SU-DHL-6 (cell line): Measurements from ENCODE around the gene NIPSNAP3A.

Source experiments
- H2AFZ ChIP-seq: fragments of 200-600 bp; sonication (generic); 2 replicates; pipeline ENCODE4 v1.6.1; 2014; ENCODE audit warnings: low read depth, mild to moderate bottlenecking, moderate library complexity, mixed read lengths, antibody characterized with exemption, low read length; ENCODE audit not compliant: severe bottlenecking
- H3F3A ChIP-seq: fragments of 200-600 bp; shearing (Covaris generic); 2 replicates; pipeline ENCODE4 v1.6.0; 2016; ENCODE audit warnings: antibody characterized with exemption, mild to moderate bottlenecking; ENCODE audit not compliant: insufficient read depth
- H3K27ac ChIP-seq: fragments of 200-600 bp; sonication (generic); 2 replicates; pipeline ENCODE4 v1.5.1; 2016; ENCODE audit warnings: low read depth, mild to moderate bottlenecking, low read length, moderate library complexity, mixed read lengths
- H3K27me3 ChIP-seq: fragments of 200-600 bp; sonication (generic), shearing (Covaris generic); 2 replicates; pipeline ENCODE4 v1.6.0; 2014; ENCODE audit warnings: mild to moderate bottlenecking, low read length
- H3K36me3 ChIP-seq: fragments of 200-600 bp; sonication (generic); 2 replicates; pipeline ENCODE4 v1.6.1; 2014; ENCODE audit warnings: mild to moderate bottlenecking, low read length, mixed read lengths
- H3K4me2 ChIP-seq: fragments of 300-600, 200-600 bp; shearing (Covaris generic), sonication (generic); 2 replicates; pipeline ENCODE4 v1.6.0; 2014; ENCODE audit warnings: low read length, low read depth, mild to moderate bottlenecking; ENCODE audit not compliant: poor library complexity, severe bottlenecking
- H3K4me3 ChIP-seq: fragments of 200-600 bp; sonication (generic); 2 replicates; pipeline ENCODE4 v1.5.1; 2014; ENCODE audit warnings: antibody characterized with exemption, low read length, mild to moderate bottlenecking, mixed read lengths; ENCODE audit not compliant: insufficient read depth, poor library complexity, severe bottlenecking
- H3K79me2 ChIP-seq: fragments of 200-600 bp; sonication (generic); 2 replicates; pipeline ENCODE4 v1.6.1; 2014; ENCODE audit warnings: mild to moderate bottlenecking, low read length, moderate library complexity; ENCODE audit not compliant: insufficient read depth
- H3K9ac ChIP-seq: fragments of 200-600 bp; sonication (generic); 2 replicates; pipeline ENCODE4 v1.7.0; 2014; ENCODE audit warnings: mild to moderate bottlenecking, low read length
- H3K9me2 ChIP-seq: fragments of 200-600 bp; sonication (generic); replicated peaks from 2 replicates; pipeline ENCODE4 v1.6.1; 2014; ENCODE audit warnings: low read length; ENCODE audit not compliant: insufficient read depth
- H3K9me3 ChIP-seq: fragments of 200-600 bp; sonication (generic); 2 replicates; pipeline ENCODE4 v1.6.1; 2014; ENCODE audit warnings: low read length, mixed read lengths; ENCODE audit not compliant: insufficient read depth
- H4K20me1 ChIP-seq: fragments of 200-600 bp; sonication (generic); 2 replicates; pipeline ENCODE4 v1.6.1; 2014; ENCODE audit warnings: low read depth, mild to moderate bottlenecking, antibody characterized with exemption, low read length, moderate library complexity, mixed read lengths
- EZH2phosphoT487 ChIP-seq: fragments of 200-600 bp; sonication (generic), shearing (Covaris generic); conservative IDR thresholded peaks from 2 replicates; pipeline ENCODE4 v1.6.1; 2018; ENCODE audit warnings: mild to moderate bottlenecking, antibody characterized with exemption, low read length, moderate library complexity, mixed read lengths
- TF ChIP-seq, protein P1 (sequence below): fragments of 200-600 bp; sonication (generic); IDR thresholded peaks from one replicate; pipeline ENCODE4 v1.5.1; 2017; ENCODE audit warnings: antibody characterized with exemption, mild to moderate bottlenecking, low read length, moderate library complexity; ENCODE audit not compliant: insufficient read depth, poor library complexity, severe bottlenecking

NIPSNAP3A gene

DNA sequence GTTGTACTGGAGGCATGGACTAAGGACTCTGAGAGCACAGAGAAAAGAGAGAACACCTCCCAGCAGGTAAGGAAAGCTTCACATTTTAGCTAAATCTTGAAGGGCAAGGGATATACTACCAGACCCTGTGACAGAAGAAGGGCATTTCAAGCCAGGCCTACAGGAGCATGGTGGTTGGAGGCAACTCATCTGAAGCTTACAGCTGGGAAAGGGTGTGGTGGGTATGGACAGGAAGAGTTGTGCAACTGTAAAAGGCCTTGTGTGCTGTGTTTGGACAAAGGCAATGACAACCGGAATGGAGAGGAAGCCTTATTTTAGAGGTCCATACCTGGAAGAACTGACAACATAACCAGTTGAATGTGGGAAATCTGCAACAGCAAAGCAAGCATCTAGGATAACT lies 47.6 kb downstream of the NIPSNAP3A start:
- Histone ChIP-seq H2AFZ (no peak overlapping the region), H4K20me1 (no peaks in the 10 kb centered on the region), H3K9ac (no peak overlapping the region), H3K9me3 (no peaks in the 10 kb centered on the region), H3K79me2 (no peaks in the 10 kb centered on the region), H3K4me3 (no peak overlapping the region), H3K27ac (no peak overlapping the region), H3K36me3 (no peaks in the 10 kb centered on the region), H3K9me2 (no peaks in the 10 kb centered on the region), H3K4me2 (no peak overlapping the region), H3F3A (no peaks in the 10 kb centered on the region), H3K27me3 (no peaks in the 10 kb centered on the region)
- TF ChIP-seq EZH2phosphoT487: no peak
- TF ChIP-seq, protein P1, sequence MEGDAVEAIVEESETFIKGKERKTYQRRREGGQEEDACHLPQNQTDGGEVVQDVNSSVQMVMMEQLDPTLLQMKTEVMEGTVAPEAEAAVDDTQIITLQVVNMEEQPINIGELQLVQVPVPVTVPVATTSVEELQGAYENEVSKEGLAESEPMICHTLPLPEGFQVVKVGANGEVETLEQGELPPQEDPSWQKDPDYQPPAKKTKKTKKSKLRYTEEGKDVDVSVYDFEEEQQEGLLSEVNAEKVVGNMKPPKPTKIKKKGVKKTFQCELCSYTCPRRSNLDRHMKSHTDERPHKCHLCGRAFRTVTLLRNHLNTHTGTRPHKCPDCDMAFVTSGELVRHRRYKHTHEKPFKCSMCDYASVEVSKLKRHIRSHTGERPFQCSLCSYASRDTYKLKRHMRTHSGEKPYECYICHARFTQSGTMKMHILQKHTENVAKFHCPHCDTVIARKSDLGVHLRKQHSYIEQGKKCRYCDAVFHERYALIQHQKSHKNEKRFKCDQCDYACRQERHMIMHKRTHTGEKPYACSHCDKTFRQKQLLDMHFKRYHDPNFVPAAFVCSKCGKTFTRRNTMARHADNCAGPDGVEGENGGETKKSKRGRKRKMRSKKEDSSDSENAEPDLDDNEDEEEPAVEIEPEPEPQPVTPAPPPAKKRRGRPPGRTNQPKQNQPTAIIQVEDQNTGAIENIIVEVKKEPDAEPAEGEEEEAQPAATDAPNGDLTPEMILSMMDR: no peak

DNA sequence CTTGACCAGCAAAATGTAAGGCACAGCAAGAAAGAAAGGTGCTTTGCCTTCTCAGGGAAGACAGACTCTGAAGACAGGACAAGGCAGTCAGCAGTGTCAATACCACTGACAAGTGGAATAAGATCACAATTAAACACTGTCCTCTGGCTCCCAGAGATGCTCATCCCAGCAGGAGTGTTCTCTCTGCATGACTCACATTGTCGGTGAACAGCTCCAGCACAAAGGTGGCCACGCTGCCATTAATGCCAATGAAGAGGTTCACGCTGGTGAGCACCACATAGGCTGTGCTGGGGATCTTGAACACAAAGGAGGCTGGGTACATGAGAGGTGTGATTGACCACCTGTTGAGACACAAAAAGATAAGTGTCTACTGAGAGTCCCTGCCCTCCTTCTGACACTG lies 48.4 kb downstream of the NIPSNAP3A start:
- H3F3A ChIP-seq: no peaks in the 10 kb centered on the region
- no peak overlapping the region for H2AFZ ChIP-seq
- TF ChIP-seq, protein P1: no peak
- TF ChIP-seq EZH2phosphoT487: no peak
- no peaks in the 10 kb centered on the region for H3K79me2 ChIP-seq
- H3K4me2 ChIP-seq: no peak overlapping the region
- H3K9me2 ChIP-seq: no peaks in the 10 kb centered on the region
- H3K27me3 ChIP-seq: no peaks in the 10 kb centered on the region
- no peaks in the 10 kb centered on the region for H3K9me3 ChIP-seq
- no peaks in the 10 kb centered on the region for H3K36me3 ChIP-seq
- no peak overlapping the region for H3K27ac ChIP-seq
- H4K20me1 ChIP-seq: no peaks in the 10 kb centered on the region
- H3K4me3 ChIP-seq: no peak overlapping the region
- H3K9ac ChIP-seq: no peak overlapping the region

DNA sequence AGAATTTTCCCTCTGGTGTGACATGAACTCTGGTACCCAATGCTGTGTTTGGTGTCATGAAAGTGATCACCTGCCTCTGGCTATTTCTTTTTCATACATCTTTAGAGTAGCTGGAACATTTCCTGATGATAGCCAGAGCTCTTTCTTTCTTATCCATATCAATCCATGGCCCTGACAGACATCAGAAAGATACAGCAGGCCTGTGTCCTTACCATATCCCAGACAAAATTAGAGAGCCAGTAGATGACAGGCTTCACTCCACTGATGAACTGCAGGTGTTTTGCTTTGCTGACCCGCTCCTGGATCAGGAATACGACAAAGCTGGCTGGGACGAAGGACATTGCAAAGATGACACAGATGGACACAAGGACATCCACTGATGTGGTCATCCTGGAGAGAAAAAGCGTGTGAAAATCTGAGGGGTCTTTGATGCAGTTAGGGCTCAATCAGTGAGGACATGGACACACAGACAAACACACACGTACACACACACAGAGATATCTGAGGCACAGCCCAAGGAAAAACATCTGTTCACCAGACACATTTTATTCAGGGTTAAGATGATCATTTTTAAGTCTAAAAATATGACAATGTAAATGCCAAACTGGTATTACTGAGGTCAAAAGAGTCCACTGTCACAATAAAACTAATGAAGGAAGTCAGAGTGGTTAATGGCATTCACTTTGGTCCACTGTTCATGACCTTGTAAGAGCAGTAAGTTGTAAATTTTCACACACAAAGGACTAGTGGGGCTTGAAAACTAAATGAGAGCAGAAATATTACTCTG lies 50.9 kb downstream of the NIPSNAP3A start:
- Histone ChIP-seq H3K4me2 (no peak overlapping the region), H4K20me1 (no peaks in the 10 kb centered on the region), H3K27me3 (no peaks in the 10 kb centered on the region), H3K9me3 (no peaks in the 10 kb centered on the region), H3K79me2 (no peaks in the 10 kb centered on the region), H2AFZ (no peak overlapping the region), H3K9me2 (no peaks in the 10 kb centered on the region), H3K27ac (no peak overlapping the region), H3F3A (no peaks in the 10 kb centered on the region), H3K4me3 (no peak overlapping the region), H3K9ac (no peak overlapping the region), H3K36me3 (no peaks in the 10 kb centered on the region)
- TF ChIP-seq, protein P1: no peak
- no peak for TF ChIP-seq EZH2phosphoT487
